Activated T-helper 9 cell treated with anti-CD3 and anti-CD28 coated beads, Interleukin-2, amount 50 U/mL, for 16 hours (primary cell): ENCODE results near the gene CDH26.

Source experiments
- DNase-seq: peaks from one replicate; pipeline ENCODE4 v3.0.0-alpha.2; 2020; ENCODE audit warnings: low read depth

Gene CDH26

DNA sequence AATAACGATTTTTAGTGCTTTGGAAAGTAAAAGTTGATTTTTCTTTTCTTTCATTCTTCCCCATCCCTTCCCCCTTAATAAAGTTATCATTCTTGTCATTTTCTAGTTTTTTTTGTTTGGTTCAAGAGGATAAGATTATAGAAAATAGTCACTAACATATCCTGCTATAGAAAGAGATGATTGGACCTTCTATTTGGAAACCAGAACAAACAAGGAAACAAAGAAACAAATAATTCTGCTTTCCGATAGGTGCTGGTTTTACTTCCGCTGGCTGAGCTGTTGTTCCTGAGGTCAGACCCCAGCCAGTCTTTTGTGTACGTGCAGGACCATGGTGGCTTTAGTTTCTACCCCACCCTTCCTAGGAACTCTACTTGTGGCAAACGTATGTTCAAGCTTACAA is at the start of gene CDH26:
CDH26 (plus strand) TSS at position 301 of the 400 bp plus-strand sequence. CDS start 304 bp downstream, outside the sequence.
- DNase-seq = no peak

DNA sequence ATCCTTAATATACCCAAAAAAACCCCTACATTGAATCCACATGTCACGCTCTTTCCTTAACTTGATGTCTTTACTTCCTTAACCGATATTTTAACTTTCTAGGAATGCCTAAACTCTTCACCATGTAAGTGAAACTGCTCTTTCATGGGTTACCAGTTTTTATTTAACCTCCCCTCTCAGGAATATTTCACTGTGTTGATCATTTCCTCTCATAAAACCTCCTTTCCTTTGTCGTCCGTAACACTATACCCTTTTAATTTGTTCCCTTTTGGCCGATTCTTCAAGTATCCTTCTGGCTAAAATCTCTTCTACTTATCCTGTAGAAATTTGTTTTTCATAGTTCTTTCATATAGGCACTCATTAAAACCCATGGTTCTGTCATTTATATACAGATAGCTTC is 49.4 kb upstream of the CDH26 start:
- no peak for DNase-seq

DNA sequence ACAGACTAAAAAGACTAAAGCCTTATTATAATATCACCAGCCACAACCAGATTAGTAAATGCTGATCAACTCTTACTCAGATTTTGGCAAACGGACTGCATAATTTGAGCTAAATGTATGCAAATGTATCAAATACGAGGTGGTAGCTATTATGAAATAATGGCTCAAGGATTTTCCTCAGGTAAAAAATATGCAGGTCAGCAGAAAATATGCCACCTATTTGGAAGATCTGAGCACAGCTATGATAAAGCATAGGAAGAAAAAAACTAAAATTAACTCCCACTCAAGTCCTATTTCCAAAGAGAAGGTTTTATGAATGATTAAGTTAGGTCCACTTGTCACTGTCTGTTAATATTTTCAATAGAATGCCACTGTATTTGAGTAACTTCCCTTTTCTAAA is 47.2 kb upstream of the CDH26 start:
- no peak for DNase-seq

DNA sequence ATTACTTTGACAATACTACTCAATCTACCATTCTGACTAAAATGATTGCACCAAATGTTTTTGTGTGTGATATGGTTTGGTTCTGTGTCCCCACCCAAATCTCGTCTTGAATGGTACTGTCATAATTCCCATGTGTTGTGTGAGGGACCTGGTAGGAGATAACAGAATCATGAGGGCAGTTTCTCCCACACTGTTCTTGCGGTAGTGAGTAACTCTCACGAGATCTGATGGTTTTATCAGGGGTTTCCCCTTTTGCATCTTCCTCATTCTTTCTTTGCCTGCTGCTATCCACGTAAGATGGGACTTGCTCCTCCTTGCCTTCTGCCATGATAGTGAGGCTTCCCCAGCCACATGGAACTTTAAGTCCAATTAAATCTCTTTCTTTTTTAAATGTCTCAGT is 45.6 kb upstream of the CDH26 start:
- no peak for DNase-seq

DNA sequence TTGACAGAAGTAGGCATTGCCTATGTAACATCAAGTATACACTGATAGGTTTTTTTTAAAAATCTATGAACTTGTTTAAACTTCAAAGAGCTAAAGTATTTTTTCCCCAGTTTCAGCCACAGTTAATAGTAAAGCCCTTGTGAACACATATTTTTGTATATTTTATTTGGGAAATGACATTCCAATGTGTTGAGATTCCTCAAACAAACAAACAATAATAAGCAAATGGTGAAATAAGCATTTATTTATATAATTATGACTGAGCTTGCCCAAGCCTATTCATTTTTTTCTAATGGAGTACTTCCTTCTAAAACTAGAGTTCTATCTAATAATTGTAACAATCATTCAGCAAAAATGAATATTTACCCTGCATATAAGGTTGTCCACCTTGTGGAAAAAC is 37.3 kb upstream of the CDH26 start:
- no peak for DNase-seq

DNA sequence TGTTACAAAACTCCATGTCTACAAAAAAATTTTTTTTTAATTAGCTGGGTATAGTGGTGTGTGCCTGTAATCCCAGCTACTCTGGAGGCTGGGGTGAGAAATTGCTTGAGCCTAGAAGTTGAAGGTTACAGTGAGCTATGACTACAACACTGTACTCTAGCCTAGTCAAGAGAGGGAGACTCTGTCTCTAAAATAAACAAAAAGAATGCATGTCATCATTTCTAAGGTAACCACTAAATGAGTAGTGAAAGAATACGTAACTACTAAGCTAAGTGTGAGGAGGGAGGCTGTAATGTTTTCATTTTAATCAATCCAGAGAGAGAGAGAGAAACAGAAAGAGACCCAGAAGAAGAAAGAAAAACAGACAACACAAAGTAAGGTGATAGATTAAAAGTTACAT is 34.7 kb upstream of the CDH26 start:
- no peak for DNase-seq

DNA sequence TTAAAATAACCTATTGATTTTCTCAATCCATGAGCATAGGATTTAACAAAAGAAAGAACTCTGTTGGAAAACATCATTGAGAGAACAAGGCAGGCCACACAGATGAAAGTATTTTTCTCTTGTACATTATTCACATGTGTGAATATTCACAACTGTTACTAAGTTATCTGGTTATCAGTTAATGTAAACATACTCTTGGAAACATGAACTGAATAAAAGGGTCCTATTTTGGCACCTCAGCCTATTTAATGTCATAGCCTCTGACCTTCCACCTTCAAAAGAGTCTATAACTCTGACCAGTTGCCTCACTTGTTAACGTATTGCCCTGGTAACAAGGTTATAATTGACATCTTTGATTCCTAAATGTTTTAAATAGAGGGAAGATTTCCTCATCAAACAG is 32.9 kb upstream of the CDH26 start:
- no peak for DNase-seq

DNA sequence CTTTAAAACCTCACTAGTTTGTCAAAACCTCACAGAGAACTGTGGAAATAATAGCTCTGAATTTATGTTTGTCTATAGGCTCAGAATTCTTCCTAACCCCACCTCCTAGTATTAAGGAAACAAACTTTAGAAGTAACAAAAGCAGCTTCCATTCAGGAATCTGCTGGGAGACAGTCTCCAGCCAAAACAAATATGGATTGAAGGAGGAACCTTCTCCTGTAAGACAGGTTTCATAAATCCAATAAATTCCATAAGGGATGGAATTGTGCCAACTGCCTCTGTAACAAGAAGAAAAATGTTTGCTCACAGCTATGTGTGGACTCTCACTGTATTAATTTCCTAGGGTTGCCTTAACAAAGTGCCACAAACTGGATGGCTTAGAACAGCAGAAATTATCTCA is 32.3 kb upstream of the CDH26 start:
- no peak for DNase-seq

DNA sequence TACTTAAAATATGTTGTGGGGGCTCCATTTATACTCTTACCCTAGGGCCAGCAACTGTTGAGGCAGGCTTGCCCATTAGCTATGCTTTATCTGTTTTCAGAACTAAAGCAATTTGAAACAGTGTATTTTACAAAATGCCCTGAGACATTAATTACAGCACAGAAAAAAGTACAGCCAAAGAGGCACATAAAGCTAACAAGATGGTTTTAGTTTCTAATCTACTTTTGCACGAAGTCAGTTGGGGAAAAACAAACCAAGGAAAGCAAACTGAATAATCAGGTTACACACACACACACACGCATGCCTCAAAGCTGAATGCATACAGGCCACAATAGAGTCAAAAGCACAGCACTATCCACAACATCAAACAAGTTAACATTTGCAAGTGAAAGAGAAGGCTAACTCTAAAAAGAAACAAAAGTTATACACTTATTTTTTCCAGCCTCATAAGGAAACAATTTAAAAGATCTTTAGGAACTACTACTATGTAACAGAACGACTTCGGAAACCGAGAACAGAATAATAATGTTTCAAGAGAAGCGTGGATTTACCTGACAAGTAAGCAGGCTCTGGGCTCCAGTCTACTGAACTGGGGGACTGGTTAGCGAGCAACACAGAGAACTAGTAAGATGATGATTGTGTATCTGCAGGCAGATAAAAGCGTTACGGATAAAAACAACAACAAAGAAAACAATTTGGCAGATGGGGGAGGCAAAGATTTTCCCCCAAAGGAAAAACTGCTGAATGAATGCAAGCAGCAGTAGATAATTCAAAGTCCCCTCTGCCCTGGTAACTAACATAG is 26.5 kb upstream of the CDH26 start:
- DNase-seq = no peak

DNA sequence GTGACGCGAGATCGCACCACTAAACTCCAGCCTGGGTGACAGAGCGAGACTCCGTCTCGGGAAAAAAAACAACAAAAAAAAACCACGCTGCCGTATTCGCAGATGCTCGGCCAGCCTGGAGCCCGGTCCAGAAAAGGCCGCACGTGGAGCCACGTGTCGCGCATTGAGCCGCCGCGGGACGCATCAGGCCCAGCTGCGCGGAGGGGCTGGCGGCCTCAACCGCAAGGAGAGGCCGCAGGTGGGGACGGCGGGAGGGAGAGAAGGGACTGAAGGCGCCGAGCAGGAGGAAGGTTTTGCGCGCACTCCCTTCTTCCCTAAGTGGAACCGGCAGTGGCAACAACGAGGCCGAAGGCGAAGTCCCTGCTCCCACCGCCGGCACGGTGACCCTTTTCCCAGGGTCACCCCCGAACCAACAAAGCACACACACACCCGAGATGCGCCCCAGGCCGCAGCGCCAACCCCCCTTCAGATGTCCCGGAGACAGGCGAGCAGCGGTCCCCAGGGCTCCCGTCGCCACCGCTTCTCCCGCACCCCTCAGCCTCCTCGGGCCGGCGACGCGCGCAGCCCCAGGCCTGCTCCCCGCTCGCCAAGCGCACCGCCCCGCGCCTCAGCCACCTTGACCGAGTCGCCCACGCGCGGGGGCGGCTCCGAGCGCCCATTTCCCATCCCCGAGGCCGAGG is 25.5 kb upstream of the CDH26 start:
- no peak for DNase-seq

DNA sequence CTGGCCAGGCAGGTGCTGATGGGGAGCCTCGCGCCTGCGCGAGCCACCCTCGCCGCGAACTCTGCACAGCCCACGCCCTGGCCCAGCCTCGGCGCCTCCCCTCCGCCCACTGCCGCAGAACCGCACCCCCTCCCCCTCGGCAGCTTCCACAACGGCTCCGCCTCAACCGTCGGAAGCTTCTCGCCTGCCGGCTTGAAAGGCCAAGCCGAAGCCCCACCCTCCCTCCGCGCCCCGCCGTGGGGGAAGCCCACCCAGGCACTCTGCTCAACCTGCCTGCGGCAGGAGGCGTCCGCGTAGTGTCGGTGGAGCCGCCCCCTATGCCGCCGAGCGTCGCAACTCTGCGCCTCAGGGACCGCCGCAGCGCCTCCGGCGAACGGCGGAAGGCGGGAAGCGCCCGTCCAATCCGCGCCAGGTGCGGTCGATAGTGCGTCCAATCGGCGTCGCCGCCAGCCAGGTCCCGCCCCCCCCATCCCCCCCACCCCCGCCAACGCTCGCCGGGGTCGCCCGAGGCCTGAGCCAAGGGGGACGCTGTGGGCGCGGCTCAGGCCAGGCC is 24.9 kb upstream of the CDH26 start, which contains the start of gene SYCP2:
SYCP2 (minus strand) TSS at position 342 of the 553 bp plus-strand sequence. CDS start 11,224 bp downstream, outside the sequence.
- peak; percentile 55 for DNase-seq

DNA sequence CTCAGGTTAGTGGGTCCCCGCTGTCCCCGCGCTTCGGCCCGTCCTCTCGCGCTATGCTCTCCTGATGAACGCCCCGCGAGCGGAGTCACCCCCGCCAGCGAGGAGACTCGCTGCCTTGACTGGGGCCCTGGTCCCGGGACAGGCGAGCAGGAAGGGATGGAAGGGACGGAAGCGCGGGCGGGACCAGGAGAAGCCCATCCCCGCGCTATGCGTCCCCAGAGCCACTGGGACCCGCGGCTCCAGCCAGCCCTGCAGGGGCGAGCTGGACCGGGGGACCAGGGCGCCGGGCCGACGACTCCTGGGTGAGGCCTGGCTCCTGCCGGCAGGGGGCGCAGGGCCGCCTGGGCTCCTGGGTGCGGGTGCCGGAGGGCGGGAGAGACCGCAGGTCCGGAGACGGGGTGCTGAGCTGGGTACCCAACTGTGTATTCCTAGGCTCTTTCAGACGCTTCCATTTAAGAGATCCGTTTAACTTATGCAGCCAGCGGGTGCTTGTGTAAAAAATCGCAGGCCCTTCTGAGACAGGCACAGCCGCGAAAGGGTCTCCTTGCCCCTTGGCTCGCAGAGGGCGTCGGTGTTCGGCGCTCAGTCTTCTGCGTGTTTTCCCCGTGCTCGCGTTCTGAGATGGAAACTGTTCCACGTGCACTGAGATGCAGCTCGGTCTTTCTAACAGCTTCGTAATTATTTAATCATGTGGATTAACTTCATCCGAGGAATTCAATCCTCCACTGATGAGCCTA is 24.2 kb upstream of the CDH26 start:
- DNase-seq = peak; percentile 74

DNA sequence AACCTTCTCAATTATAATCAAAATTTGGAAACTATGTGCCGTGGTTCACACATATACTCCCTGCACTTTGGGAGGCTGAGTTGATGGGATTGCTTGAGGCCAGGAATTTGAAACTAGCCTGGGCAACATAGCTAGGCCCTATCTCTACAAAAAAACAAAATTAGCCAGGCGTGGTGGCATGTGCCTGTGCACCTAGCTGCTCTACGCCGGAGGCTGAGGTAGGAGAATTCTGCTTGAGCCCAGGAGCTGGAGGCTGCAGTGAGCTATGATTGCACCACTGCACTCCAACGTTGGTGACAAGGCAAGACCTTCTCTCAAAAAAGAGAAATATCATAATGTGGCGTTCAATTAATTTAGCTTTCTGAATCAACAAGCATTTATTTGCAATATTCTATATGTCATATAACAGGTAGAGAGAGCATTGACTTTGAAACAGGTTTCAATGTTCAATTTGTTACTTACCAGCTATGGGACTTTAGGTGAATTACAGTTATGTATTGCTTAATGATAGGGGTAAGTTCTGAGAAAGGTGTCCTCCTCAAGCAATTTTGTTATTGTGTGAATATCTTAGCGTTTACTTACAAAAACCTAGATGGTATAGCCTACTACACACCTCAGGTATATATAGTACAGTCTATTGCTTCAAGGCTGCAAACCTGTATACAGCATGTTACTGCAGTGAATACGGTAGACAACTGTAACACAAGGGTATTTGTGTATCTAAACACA is 22.6 kb upstream of the CDH26 start:
- no peak for DNase-seq

DNA sequence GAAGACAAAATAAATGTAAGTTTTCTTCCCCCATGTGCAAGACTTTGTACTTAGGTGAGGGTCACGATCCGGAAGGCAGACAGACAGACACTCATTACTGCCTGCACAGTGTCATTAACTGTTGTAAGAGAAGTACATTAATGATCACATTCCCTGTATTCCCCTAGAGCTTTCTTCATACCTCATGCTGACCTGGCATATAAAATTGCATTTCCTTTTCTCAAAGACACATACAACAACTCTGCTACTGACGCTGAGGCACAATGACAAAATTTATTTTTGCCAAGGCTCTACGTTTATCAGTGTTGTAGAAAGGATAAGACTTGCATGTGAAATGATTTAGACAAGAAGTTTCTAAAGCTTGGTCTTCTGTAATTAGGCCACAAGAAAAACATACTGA is 21.8 kb upstream of the CDH26 start:
- DNase-seq = no peak

DNA sequence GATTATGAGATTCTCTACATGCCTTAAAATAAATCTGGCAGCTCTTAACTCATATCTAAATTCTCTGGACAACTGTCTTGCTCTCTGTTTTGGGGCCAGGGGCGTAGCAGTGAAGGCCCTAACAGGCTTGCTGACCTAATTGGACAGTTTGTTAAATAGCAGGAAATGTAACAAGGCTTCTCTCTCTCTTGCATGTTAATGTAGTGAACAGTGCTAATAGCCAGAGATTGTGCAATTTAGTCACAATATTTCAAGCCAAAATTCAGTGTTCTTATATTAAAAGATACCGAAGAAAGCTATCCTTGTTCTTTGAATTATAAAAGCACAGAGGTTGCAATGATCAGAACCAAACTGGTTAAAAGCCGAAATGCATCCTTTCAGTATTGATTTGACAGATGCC is 21.1 kb upstream of the CDH26 start:
- DNase-seq = no peak

DNA sequence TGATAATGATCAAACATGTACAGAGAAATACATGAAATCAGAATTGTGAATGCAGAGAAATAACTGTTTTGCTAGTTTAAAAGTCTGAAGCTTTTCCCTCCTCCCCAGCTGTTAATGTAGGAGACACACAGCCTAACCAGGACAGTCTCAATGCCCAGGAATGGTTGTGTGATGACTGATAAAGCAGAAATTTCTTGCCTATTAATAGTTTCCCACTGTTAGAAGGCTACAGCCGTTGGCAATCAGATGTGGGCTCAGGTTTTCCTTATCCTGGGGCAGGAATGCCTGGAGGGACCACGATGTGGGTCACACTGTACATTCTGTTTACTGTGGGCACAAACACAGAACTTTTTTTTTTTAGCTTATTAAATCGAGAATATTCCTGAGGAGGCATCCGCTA is 20.0 kb upstream of the CDH26 start:
- no peak for DNase-seq

DNA sequence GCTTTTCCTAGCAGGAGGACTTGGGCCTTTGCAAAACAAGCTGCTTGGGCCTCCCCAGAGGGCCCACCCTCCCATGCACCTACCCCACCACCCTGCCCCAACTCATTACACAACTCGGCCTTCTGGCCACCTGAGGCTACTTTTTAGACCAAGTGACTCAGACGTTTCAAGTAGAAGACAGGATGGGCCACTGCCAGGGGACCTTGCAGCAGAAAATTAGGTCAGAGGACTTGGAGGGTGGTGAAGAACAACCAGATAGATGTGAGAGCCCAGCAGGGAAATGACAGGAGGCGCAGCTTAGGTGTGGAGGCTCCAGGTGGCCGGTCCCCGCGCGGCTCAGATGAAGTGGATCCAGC is 19.5 kb upstream of the CDH26 start:
- no peak for DNase-seq

DNA sequence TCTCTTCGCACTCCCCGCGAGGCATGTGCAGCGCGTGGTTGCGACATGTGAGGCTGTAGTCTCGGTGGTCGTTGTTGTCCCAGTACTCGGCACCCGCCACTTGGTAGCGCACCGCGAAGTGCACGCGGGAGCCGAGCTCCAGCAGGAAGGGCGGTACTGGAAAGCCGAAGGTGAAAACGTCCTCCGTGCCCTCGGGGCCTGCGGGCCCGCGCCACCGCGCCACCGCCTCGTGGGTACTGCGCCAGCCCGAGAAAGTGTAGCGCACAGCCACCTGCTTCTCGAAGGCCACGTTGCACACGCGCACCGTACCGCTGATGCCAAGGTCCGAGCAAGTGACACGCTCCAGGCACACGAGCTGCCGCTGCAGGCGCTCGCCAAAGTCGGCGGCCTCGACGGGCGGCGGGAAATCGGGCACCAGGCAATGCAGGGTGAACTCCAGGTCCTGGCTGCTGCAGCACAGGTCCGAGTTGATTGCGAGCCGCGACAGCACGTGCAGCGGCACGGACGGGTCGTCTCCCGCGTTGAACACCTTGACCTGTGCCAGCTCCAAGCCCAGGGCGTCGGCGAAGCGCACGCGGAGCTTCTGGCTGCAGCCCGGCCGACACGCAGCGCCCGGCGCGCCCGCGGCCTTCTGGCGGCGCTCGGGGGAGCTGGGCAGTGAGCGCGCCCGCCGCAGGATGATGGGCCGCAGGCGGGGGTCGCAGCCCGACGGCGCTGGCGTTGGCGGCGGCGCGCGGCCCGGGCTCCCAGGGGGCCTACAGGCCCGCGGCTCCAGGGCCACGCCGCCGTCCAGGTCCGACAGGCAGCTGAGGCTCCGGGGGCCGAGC is 19.0 kb upstream of the CDH26 start:
- DNase-seq = no peak

DNA sequence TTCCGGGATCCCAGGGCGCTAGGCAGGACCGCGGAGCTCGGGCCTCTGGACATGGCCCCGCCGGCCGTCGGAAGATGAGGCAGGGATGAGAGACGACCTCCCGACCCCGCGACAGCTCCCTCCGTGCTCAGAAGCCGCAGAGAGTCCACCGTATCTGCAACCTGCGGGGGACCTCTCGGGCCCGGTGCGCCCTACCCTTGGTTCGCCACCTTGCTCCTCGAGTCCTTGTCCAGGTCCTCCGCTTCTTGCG is 18.4 kb upstream of the CDH26 start:
- no peak for DNase-seq

DNA sequence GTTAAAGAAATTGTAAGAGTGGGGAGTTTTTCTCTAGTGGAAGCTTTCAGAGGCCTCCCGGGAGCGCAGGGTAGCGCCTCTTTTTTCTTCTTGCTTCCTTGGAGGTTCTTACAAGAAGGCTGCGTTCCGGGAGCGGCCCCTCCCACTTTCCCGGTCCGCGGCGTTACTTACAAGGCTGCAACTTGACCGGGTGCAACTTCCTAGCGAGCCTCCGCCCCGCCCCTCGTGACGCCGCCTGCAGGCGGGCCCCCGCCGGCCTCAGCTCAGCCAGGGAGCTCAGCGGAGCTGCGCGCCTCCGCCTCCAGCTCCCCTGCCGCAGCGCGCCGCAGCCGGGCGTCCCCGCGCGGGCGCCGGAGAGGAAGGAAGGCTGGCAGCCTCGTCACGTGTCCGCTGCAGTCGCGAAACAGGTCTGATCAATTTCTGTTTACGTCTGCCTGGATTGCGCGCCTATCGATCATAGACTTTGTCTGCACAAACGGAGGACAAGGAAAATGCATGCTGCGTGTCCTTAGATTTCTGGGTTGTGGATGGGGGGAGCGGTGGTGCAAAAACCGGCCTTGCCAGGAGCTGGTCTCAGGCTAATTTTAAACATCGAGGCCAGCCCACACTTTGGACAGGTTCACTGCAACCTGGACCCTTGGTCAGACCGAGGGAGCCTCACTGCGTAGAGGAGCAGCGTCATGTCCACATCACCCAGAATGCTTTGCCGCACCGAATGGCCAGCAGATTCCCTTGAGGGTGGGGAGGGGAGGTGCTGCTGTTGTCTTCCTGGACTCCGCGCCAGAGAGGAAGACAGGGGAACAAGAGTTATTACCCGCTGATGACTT is 17.9 kb upstream of the CDH26 start, which contains the start of the genes FAM217B and PPP1R3D:
FAM217B (plus strand) TSS at position 261 of the 827 bp plus-strand sequence. CDS start 3,555 bp downstream, outside the sequence.
PPP1R3D (minus strand) TSS at position 177 of the 827 bp plus-strand sequence. CDS start 374 bp downstream, outside the sequence.
- DNase-seq = peak; percentile 83
